Spleen (tissue), 11 donors: ENCODE measurements around the gene SMAD2. TPM values are rescaled to one million over a fixed set of nuclear protein-coding genes. Genes with fewer than 3 reads are reported as not detected.

Source experiments
- DNase-seq: peaks from one replicate; pipeline ENCODE4 v3.0.0-alpha.2; 2020
- H3K27ac ChIP-seq, 8 donors: fragments of 200-600 bp; sonication (generic) in 7 of 8; 1 replicate in 4 of 8; 2 replicates in 4 of 8; pipeline versions ENCODE4 v1.5.0 to v1.8.0; 2016 to 2021; ENCODE audit warnings: inconsistent platforms in 4 of 8, mild to moderate bottlenecking in 4 of 8, moderate library complexity in 1 of 8
- H3K27me3 ChIP-seq, 7 donors: fragments of 200-600 bp; sonication (generic) in 6 of 7; replicated peaks in 1 of 7; 1 replicate in 4 of 7; 2 replicates in 3 of 7; pipeline versions ENCODE4 v1.5.0 to v1.8.0; 2016 to 2021; ENCODE audit warnings: inconsistent platforms in 3 of 7, mild to moderate bottlenecking in 1 of 7
- H3K36me3 ChIP-seq, 6 donors: fragments of 200-600 bp; sonication (generic) in 5 of 6; 1 replicate in 4 of 6; 2 replicates in 2 of 6; pipeline versions ENCODE4 v1.5.0 to v1.8.0; 2016 to 2021; ENCODE audit warnings: inconsistent platforms in 2 of 6
- H3K4me1 ChIP-seq, 6 donors: fragments of 200-600 bp; sonication (generic) in 5 of 6; 1 replicate in 3 of 6; 2 replicates in 3 of 6; pipeline versions ENCODE4 v1.5.0 to v1.8.0; 2016 to 2021; ENCODE audit warnings: inconsistent platforms in 3 of 6
- H3K4me3 ChIP-seq, 8 donors: fragments of 200-600 bp; sonication (generic) in 7 of 8; 1 replicate in 4 of 8; 2 replicates in 4 of 8; pipeline versions ENCODE4 v1.5.0 to v1.8.0; 2016 to 2021; ENCODE audit warnings: inconsistent platforms in 4 of 8, mild to moderate bottlenecking in 4 of 8, moderate library complexity in 2 of 8
- H3K9me3 ChIP-seq, 8 donors: fragments of 200-600 bp; sonication (generic) in 7 of 8; 1 replicate in 4 of 8; 2 replicates in 4 of 8; pipeline versions ENCODE4 v1.5.0 to v1.8.0; 2016 to 2021; ENCODE audit warnings: inconsistent platforms in 4 of 8
- CTCF ChIP-seq, 11 experiments: fragments of 200-600 bp in 7 of 11; fragments of 450-650 bp in 4 of 11; sonication (generic) in 4 of 11; IDR thresholded peaks in 8 of 11; conservative IDR thresholded peaks in 3 of 11; 1 replicate in 7 of 11; 2 replicates in 4 of 11; pipeline versions ENCODE4 v1.4.0 to v1.8.0; 2016 to 2021; ENCODE audit warnings: antibody characterized with exemption in 11 of 11, inconsistent platforms in 4 of 11, mild to moderate bottlenecking in 1 of 11
- POLR2A ChIP-seq, 3 donors: fragments of 450-650 bp; IDR thresholded peaks; one replicate each; pipeline ENCODE4 v1.5.1; 2017; ENCODE audit warnings: antibody characterized with exemption in 3 of 3, mild to moderate bottlenecking in 1 of 3
- POLR2AphosphoS5 ChIP-seq, 3 donors: sonication (generic); formaldehyde crosslinking; IDR thresholded peaks; one replicate each; pipeline ENCODE4 v1.5.1; 2017; ENCODE audit warnings: antibody characterized with exemption in 3 of 3
- WGBS, 5 donors: extraction: QIAGEN DNeasy Blood & Tissue Kit in 3 of 5; methylation state at CpG; one replicate each; pipeline versions ENCODE4 v1.1.5 to v1.1.7; 2013 to 2018; 5-methylcytosine and 5-hydroxymethylcytosine counted together
- intact Hi-C: fragments of 100-400 bp; cut with DNase I; formaldehyde crosslinking; loops from one replicate; pipeline ENCODE4 v1.15.0; 2023; ENCODE audit warnings: low total_unique reads
- polyA plus RNA-seq, 3 donors: library from polyadenylated mRNA; stranded (reverse); fragments of 200-250 nt; gene quantifications; one replicate each; pipeline ENCODE4 v1.2.1, GENCODE V29; 2013
- total RNA-seq, 7 donors: library from RNA; depleted of rRNA in 3 of 7; stranded (reverse); fragments of >200 nt in 3 of 7; fragmentation: NEBNext Ultra II Directional in 4 of 7; extraction: Animal tissue kit (Norgen Biotek cat#: 25700) in 4 of 7; gene quantifications; one replicate each; pipeline versions ENCODE4 v1.1.0 to v1.2.1, GENCODE V29; 2016 to 2021
- donor health status: healthy with polysubstance abuse.
- donor health status: DM: no; HTN: no; CAD: no; lungs with moderate emphysema.
- donor health status: DM: no; HTN: no; CAD: no.
- donor health status: Bipolar disorder and iron deficiency.
- donor health status: healthy.
- donor health status: DM: no; HTN: no; CAD: no.
- donor health status: DM: yes; HTN: yes; CAD: no.

Gene SMAD2
- total and polyA plus RNA-seq, 10 donors, result 13.2 to 162 (median 94.0) TPM

DNA sequence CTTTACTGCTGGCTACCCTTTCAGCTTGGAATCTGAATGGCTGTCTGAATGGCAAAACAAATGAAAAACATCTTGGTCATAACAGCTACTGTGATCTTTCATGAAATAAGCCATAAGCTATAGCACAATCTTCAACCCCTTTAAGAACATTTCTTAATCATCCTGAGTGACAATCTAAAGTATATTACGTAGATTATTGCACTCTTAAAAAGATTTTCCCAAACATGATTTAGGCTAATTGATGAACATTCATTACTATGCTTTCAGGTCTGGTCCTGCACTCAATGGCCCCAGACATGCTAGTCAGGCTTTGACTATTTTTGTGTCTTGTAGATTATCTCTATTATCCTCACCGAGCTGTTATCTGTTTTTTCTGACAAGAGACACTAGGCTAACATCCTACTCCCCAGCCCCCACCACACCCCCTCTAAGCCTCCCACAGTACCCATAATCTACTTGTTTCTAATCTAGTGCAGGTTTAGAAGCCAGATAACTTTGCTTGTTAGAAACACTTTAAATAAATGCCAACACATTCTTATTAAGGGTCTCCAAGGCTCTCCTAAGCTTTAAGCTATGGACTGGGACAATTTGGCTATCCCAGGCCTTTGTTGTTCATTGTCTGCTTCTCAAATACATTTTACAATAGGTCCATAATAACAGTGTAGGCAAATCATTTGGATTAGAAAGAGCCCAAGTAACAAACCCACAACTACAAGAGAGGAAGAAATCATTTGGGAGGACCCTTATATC, 4.2 kb downstream of the SMAD2 start:
- Histone ChIP-seq H3K4me1 (peaks cover 17 to 86% (median 60%) of the 10 kb centered on the region in 6 donors), H3K36me3 (no peaks in the 10 kb centered on the region), H3K4me3 (no peak overlapping the region), H3K27ac (peak overlapping the region in 2 of 8 donors; percentile 8 to 45), H3K27me3 (no peaks in the 10 kb centered on the region), H3K9me3 (no peaks in the 10 kb centered on the region)
- DNase-seq, result no peak
- TF ChIP-seq CTCF (IDR thresholded peaks at IDR 0.05 in 8 of 11, conservative IDR thresholded peaks at IDR 0.05 in 3 of 11) (no peak), POLR2A (IDR thresholded peaks at IDR 0.05) (no peak), POLR2AphosphoS5 (IDR thresholded peaks at IDR 0.05) (no peak)
- intact Hi-C loops, result no loop called here
- 68 to 85% (median 75%) methylated on average over 2 of the region's 2 CpGs for WGBS, 5 donors

DNA sequence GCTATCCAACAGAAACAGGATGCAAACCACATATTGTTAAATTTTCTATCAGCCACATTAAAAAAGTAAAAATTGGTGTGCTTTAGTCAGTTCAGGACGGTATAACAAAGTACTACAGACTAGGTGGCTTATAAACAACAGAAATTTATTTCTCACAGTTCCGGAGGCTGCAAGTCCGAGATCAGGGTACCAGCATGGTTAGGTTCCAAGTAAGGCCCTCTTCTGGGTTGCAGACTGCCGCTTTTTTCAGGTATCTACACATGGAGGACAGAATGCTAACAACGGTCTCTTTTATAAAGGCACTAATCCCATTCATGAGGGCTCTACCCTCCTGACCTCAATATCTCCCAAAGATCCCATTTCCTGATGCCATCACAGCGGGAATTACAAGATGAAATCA, 10.5 kb downstream of the SMAD2 start:
- DNase-seq, result no peak
- H3K4me1 ChIP-seq, result peaks cover 0 to 93% (median 44%) of the 10 kb centered on the region in 6 donors
- H3K27ac ChIP-seq, result no peak overlapping the region
- intact Hi-C loops, result no loop called here
- peaks cover 0 to 5% (median 0%) of the 10 kb centered on the region in 6 donors for H3K36me3 ChIP-seq
- WGBS, 5 donors, result 93 to 95% (median 95%) methylated on average over 6 of the region's 6 CpGs
- H3K27me3 ChIP-seq, result no peaks in the 10 kb centered on the region
- TF ChIP-seq POLR2A (IDR thresholded peaks at IDR 0.05) (no peak), CTCF (IDR thresholded peaks at IDR 0.05 in 8 of 11, conservative IDR thresholded peaks at IDR 0.05 in 3 of 11) (no peak), POLR2AphosphoS5 (IDR thresholded peaks at IDR 0.05) (no peak)
- no peak overlapping the region for H3K4me3 ChIP-seq
- no peaks in the 10 kb centered on the region for H3K9me3 ChIP-seq

DNA sequence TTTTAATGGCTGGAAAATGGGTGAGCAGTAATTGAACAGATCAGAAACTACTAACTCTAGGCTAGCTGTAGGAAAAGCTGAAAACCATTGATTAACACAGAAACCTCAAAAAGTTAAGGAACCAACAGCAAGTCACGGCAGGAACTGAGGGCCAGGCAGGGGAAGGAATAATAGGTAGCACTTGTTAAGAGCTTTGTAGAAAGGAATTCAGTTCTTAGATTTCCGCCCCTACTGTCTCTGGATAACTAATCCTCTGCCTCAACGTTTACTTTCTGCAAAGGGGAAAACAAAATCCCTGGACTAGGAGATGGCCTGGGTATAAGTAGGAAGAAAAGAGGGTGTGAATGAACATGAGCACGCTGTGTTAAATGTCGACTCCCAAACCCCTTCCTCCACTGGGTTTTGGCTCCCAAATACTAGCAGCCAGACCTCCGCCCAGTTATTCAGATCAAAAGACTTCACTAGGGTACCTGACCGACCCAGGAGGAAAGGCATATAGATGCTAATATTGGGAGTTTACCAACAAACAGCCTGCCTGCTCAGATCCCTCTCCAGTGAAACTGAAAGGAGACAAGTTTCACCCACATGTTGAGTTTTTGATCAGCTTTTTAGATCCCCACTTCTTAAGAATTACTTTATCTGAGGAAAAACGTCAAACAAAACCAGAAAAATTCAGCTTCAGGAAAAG, 12.4 kb downstream of the SMAD2 start:
- no peak overlapping the region for H3K4me3 ChIP-seq
- 66 to 81% (median 75%) methylated on average over 8 of the region's 8 CpGs for WGBS, 5 donors
- no peaks in the 10 kb centered on the region for H3K27me3 ChIP-seq
- DNase-seq, result no peak
- intact Hi-C loops, result no loop called here
- peaks cover 0 to 5% (median 0%) of the 10 kb centered on the region in 6 donors for H3K36me3 ChIP-seq
- no peak overlapping the region for H3K27ac ChIP-seq
- no peaks in the 10 kb centered on the region for H3K9me3 ChIP-seq
- no peak for TF ChIP-seq CTCF (IDR thresholded peaks at IDR 0.05 in 8 of 11, conservative IDR thresholded peaks at IDR 0.05 in 3 of 11)
- TF ChIP-seq POLR2A (IDR thresholded peaks at IDR 0.05), result no peak
- no peak for TF ChIP-seq POLR2AphosphoS5 (IDR thresholded peaks at IDR 0.05)
- H3K4me1 ChIP-seq, result peaks cover 0 to 93% (median 43%) of the 10 kb centered on the region in 6 donors

GRCh38 chr18:47915930-47916329, 14.5 kb downstream of the SMAD2 start:
- intact Hi-C loops, result no loop called here
- Histone ChIP-seq H3K9me3 (no peaks in the 10 kb centered on the region), H3K4me3 (no peak overlapping the region), H3K36me3 (peaks cover 0 to 9% (median 0%) of the 10 kb centered on the region in 6 donors), H3K27me3 (no peaks in the 10 kb centered on the region), H3K4me1 (peaks cover 11 to 93% (median 52%) of the 10 kb centered on the region in 6 donors), H3K27ac (no peak overlapping the region)
- WGBS, 5 donors, result 74 to 89% (median 87%) methylated on average over 3 of the region's 3 CpGs
- no peak for DNase-seq
- TF ChIP-seq POLR2AphosphoS5 (IDR thresholded peaks at IDR 0.05) (no peak), CTCF (IDR thresholded peaks at IDR 0.05 in 8 of 11, conservative IDR thresholded peaks at IDR 0.05 in 3 of 11) (no peak), POLR2A (IDR thresholded peaks at IDR 0.05) (no peak)
